ENCODE measurements around the gene FOXA1. TPM values are rescaled to one million over a fixed set of nuclear protein-coding genes. Genes with fewer than 3 reads are reported as not detected.

Gene FOXA1
- total and polyA plus RNA-seq, 2 of the 8 experiments (the other 6 are each of a cell fraction or from before 2014, with no cell fraction given), result 0.08 to 0.20 TPM

GRCh38 chr14:37592482-37593408, 2.3 kb downstream of the FOXA1 start:
- H2BK15ac ChIP-seq (ENCODE audit: low read length), result no peak overlapping the region
- H3K14ac ChIP-seq (ENCODE audit: insufficient read length), result no peak overlapping the region
- no peak overlapping the region for H3K9ac ChIP-seq (replicated peaks in 1 of 4; ENCODE audit: extremely low read depth in 1 of 4, low read depth in 3 of 4, low read length in 3 of 4)
- H2BK20ac ChIP-seq (ENCODE audit: low read length), result no peak overlapping the region
- POLR2A ChIA-PET (ENCODE audit: partially characterized antibody), result no interaction called here
- H2BK120ac ChIP-seq (replicated peaks; ENCODE audit: low read depth, low read length), result no peak overlapping the region
- 12% methylated on average over 42 of the region's 42 CpGs; no CpG with 5 or more reads in 1 of the 2 experiments for WGBS, 2 experiments (ENCODE audit: extremely low coverage in 1 of 2, insufficient coverage in 1 of 2, insufficient read length in 1 of 2, insufficient replicate concordance in 2 of 2, low coverage in 1 of 2, low lambda C conversion rate in 2 of 2, missing lambda C conversion rate in 1 of 2)
- peaks cover 15 to 18% of the 10 kb centered on the region in 2 experiments for H4K20me1 ChIP-seq (replicated peaks in 1 of 2; ENCODE audit: control insufficient read depth in 1 of 2, insufficient read depth in 2 of 2, low read length in 2 of 2)
- H3K27ac ChIP-seq (ENCODE audit: low read depth, low read length), result no peak overlapping the region
- no peak overlapping the region for H3K23ac ChIP-seq (ENCODE audit: insufficient read length)
- FAIRE-seq, result no peak
- H3K79me1 ChIP-seq (ENCODE audit: low read depth, low read length), result no peaks in the 10 kb centered on the region
- no peak overlapping the region for H2BK12ac ChIP-seq (ENCODE audit: low read depth, low read length)
- H3K4ac ChIP-seq (replicated peaks; ENCODE audit: insufficient read length, low read depth, low read length), result no peak overlapping the region
- peak overlapping the region in 3 of 4 experiments; percentile 7 to 50 (median 12); a peak in 4 of 8 replicates for H3K4me3 ChIP-seq (ENCODE audit: extremely low read depth in 1 of 4, insufficient read depth in 2 of 4, low read depth in 3 of 4, low read length in 4 of 4)
- no peak overlapping the region for H4K5ac ChIP-seq (ENCODE audit: insufficient read length, low read depth, low read length)
- no peak overlapping the region for H2AK5ac ChIP-seq (ENCODE audit: low read depth, low read length)
- peak in 1 of 2 experiments; percentile 68 for DNase-seq (ENCODE audit: low read depth in 1 of 2, low spot score in 2 of 2)
- H3K23me2 ChIP-seq (ENCODE audit: low read depth, low read length), result peaks cover 5% of the 10 kb centered on the region; the same call in 1 of the 2 replicates
- no peaks in the 10 kb centered on the region for H3K36me3 ChIP-seq (ENCODE audit: control insufficient read depth in 2 of 4, insufficient read depth in 4 of 4, low read length in 3 of 4)
- H3K4me1 ChIP-seq (replicated peaks in 1 of 4; ENCODE audit: control insufficient read depth in 3 of 4, insufficient read depth in 4 of 4, low read length in 3 of 4), result peaks cover 0 to 19% (median 4%) of the 10 kb centered on the region in 4 experiments; a peak in 6 of 7 replicates
- H3K79me2 ChIP-seq (ENCODE audit: control insufficient read depth in 1 of 2, insufficient read depth in 2 of 2, low read length in 2 of 2), result no peaks in the 10 kb centered on the region
- no peak overlapping the region for H2BK5ac ChIP-seq (ENCODE audit: low read depth, low read length)
- peaks cover 66 to 99% (median 86%) of the 10 kb centered on the region in 4 experiments for H3K27me3 ChIP-seq (replicated peaks in 1 of 4; ENCODE audit: control insufficient read depth in 3 of 4, extremely low read depth in 1 of 4, insufficient read depth in 3 of 4, low read length in 3 of 4)
- no peak overlapping the region for H3K18ac ChIP-seq (ENCODE audit: extremely low read depth, low read length)
- no peak overlapping the region for H4K91ac ChIP-seq (replicated peaks; ENCODE audit: insufficient read length, low read length)
- H4K8ac ChIP-seq (ENCODE audit: extremely low read depth, insufficient read depth, low read length), result peak overlapping the region; percentile 20; the same call in 1 of the 2 replicates
- no peak overlapping the region for H3K56ac ChIP-seq (replicated peaks; ENCODE audit: insufficient read length, low read depth, low read length)
- H3K4me2 ChIP-seq (ENCODE audit: insufficient read depth in 1 of 2, low read depth in 2 of 2, low read length in 2 of 2), result peak overlapping the region; percentile 72 to 76
- CTCF ChIA-PET (ENCODE audit: partially characterized antibody), result interaction anchor here (0.7 to 1.9 kb wide), 21 partner anchors 7 to 943 kb away, joined by 3 to 14 read pairs (median 3); no protein-coding TSS in a partner anchor
- no peaks in the 10 kb centered on the region for H3K9me3 ChIP-seq (ENCODE audit: insufficient read depth in 2 of 2, low read depth in 1 of 2, low read length in 1 of 2)
- H2AFZ ChIP-seq (ENCODE audit: low read length), result no peak overlapping the region
- TF ChIP-seq, protein P1, sequence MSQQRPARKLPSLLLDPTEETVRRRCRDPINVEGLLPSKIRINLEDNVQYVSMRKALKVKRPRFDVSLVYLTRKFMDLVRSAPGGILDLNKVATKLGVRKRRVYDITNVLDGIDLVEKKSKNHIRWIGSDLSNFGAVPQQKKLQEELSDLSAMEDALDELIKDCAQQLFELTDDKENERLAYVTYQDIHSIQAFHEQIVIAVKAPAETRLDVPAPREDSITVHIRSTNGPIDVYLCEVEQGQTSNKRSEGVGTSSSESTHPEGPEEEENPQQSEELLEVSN (IDR thresholded peaks at IDR 0.05), result no peak
- no peak for TF ChIP-seq CHD1 (IDR thresholded peaks at IDR 0.05; ENCODE audit: low read depth, low read length)
- TF ChIP-seq RBBP5 (IDR thresholded peaks at IDR 0.05; ENCODE audit: borderline replicate concordance, low read depth, low read length), result no peak
- TF ChIP-seq POU5F1 (IDR thresholded peaks at IDR 0.05; ENCODE audit: low read depth, low read length), result no peak
- no peak for TF ChIP-seq CHD2 (IDR thresholded peaks at IDR 0.05; ENCODE audit: low read length)
- TF ChIP-seq RNF2 (IDR thresholded peaks at IDR 0.05; ENCODE audit: borderline replicate concordance, low read depth, low read length, missing control alignments, poor library complexity, severe bottlenecking), result peak; percentile 82
- TF ChIP-seq SUZ12 (IDR thresholded peaks at IDR 0.05; ENCODE audit: low read length), result peak; percentile 90; the same call in 1 of the 2 replicates
